ENCODE results near the gene S100A16. TPM values are rescaled to one million over a fixed set of nuclear protein-coding genes. Genes with fewer than 3 reads are reported as not detected.
A peak's percentile ranks its signal among the peaks of the same experiment; 100 is the strongest.
"Not testable (repeated sequence)": the region's sequence is repeated elsewhere in the genome, so short reads cannot be mapped to it uniquely, and the experiment has no call there.

S100A16 gene
- polyA plus RNA-seq, 1 donor, result 134 TPM

DNA sequence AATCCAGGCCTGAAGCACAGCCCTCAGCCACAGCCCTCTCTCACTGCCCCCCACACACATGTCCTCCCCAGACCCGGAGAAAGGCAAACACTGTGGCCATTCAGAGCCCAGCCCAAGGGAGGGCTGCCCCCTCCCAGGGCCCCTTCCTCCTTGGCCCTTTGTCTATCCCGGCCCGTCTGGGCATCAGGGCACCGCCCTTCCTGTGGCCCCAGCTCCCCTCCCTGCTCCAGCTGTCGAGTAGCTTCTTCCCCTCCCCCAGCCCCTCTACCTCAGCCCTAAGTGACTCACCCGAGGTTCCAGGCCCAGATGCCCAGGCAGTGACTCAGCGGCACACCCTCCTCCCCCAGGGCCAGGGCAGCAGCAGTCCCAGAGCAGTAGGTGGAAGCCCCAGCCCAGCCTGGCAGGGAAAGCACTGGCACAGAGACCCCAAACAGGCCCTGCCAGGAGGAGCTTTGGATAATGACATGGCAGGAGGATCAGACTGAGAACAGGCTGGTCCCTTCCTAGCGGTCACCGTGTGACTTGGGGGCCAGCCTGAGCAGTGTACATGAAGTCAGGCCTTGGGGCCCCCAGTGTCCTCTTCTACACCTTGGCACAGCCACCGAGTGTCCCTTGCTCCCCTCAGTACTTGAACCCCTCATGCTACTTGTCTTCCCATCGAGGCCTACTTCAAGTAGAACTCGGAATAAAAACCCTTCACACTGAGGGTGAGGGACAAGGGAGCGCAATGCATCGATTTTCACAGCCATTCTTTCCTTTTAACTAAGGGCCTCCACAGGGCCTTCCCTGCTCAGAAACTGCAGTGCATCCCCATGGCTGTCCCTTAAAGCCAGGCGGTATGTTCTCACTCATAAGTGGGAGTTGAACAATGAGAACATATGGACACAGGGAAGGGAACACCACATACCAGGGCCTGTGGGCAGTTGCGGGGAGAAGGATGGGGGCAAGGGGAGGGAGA, 46.2 kb downstream of the S100A16 start:
- Histone ChIP-seq H3K4me1 (ENCODE audit: control insufficient read depth, insufficient read depth, low read length) (peaks cover 47% of the 10 kb centered on the region), H3K36me3 (ENCODE audit: control insufficient read depth, insufficient read depth, low read length) (no peaks in the 10 kb centered on the region), H3K4me3 (ENCODE audit: low read length) (no peak overlapping the region), H3K27ac (ENCODE audit: low read length) (peak overlapping the region; percentile 97), H3K27me3 (ENCODE audit: control insufficient read depth, insufficient read depth, low read length) (no peaks in the 10 kb centered on the region), H3K9me3 (ENCODE audit: control insufficient read depth, low read depth, low read length) (no peaks in the 10 kb centered on the region)
- peak; percentile 98 to 99 for DNase-seq
- whole genome bisulfite sequencing (ENCODE audit: insufficient coverage, low lambda C conversion rate), result no CpG with 5 or more reads among the region's 16 CpGs

DNA sequence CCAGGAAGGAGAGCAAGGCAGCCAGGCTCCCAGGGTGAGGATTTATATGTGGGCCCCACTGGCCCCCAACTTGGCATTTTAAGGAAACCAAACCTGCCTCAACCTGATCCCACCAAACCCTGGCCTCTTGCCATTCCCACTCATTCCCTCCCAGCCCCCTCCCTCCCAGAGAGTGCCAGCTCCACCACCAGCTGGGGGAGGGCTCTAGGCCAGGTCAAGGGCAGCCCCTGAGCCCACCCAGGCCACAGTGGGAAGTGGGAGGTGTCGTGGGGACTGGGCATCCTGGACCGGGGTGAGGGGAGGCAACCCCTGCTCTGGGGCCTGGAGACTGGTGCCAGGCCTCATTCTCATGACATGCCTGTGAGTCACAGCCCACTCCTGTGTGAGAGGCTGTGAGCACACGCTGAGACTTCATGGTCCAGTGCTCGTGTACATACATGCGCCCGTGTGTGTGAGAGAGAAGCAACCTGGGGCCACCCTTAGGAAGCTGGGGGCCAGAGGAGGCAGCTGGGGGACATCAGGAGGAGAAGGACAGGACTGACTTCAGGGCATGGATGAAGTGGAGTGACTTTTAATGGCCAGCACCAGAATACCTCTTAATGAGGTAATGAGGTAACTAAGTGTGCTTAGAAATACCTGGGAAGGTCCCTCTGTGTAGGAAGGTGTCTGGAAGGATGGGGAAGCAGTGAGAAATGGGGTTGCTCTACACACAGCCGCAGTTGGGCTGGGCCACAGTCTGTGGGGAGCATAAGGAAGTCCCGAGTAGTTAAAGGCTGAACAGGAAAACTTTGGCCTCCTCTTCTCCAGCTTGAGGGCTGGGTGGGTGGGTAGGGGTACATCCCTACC, 47.2 kb downstream of the S100A16 start, which contains the start of gene S100A2:
S100A2 (minus strand) TSS at position 316 of the 846 bp plus-strand sequence. CDS start 1,967 bp downstream, outside the sequence.
- DNase-seq, result peak; percentile 57 to 79
- H3K27ac ChIP-seq (ENCODE audit: low read length), result peak within 1 kb of the TSS; percentile 97
- H3K27me3 ChIP-seq (ENCODE audit: control insufficient read depth, insufficient read depth, low read length), result no peaks in the 10 kb centered on the region
- peaks cover 46% of the 10 kb centered on the region for H3K4me1 ChIP-seq (ENCODE audit: control insufficient read depth, insufficient read depth, low read length)
- H3K9me3 ChIP-seq (ENCODE audit: control insufficient read depth, low read depth, low read length), result no peaks in the 10 kb centered on the region
- no peak within 1 kb of the TSS for H3K4me3 ChIP-seq (ENCODE audit: low read length)
- H3K36me3 ChIP-seq (ENCODE audit: control insufficient read depth, insufficient read depth, low read length), result no peaks in the 10 kb centered on the region
- no CpG with 5 or more reads among the region's 8 CpGs for WGBS (ENCODE audit: insufficient coverage, low lambda C conversion rate)

DNA sequence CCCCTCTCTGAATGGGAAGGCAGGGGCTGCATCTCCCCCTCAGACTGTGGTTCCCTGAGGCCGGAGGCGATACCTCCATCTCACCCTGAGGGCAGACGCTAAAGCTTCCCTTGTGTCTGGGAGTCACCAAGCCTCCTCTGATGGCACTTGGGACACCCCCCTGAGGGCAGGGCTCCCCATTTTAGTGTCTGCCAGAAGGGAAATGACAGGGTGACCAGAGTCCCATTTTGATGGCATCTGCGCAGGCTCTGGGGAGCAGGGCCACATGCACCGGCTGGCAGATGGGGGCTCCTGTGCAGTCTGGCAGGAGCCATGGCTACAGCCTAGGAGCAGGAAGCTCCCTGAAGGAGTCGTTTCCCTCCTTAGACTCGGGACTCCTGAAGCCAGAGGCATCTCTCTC, 48.9 kb downstream of the S100A16 start:
- Histone ChIP-seq H3K27me3 (ENCODE audit: control insufficient read depth, insufficient read depth, low read length) (no peaks in the 10 kb centered on the region), H3K36me3 (ENCODE audit: control insufficient read depth, insufficient read depth, low read length) (no peaks in the 10 kb centered on the region), H3K4me3 (ENCODE audit: low read length) (no peak overlapping the region), H3K27ac (ENCODE audit: low read length) (no peak overlapping the region), H3K4me1 (ENCODE audit: control insufficient read depth, insufficient read depth, low read length) (peaks cover 42% of the 10 kb centered on the region), H3K9me3 (ENCODE audit: control insufficient read depth, low read depth, low read length) (no peaks in the 10 kb centered on the region)
- no CpG with 5 or more reads among the region's 7 CpGs for WGBS (ENCODE audit: insufficient coverage, low lambda C conversion rate)
- DNase-seq, result no peak

DNA sequence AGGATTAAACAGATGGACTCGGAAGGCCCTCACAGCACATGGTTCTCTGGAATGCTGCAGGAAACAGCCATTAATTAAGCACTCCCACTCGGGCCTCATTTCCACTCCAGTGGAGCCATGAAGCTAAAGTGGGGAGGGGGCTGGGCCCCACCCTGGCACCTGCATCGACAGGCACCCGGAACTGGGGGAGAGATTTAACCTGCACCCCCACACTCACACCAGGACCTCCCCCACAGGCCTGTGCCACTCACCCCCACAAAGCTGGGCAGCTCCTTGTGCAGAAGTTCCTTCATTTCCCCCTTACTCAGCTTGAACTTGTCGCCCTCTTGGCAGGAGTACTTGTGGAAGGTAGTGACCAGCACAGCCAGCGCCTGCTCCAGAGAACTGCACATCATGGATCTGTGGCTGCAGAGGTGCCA, 49.4 kb downstream of the S100A16 start:
- no CpG with 5 or more reads among the region's 6 CpGs for WGBS (ENCODE audit: insufficient coverage, low lambda C conversion rate)
- Histone ChIP-seq H3K27ac (ENCODE audit: low read length) (no peak overlapping the region), H3K36me3 (ENCODE audit: control insufficient read depth, insufficient read depth, low read length) (no peaks in the 10 kb centered on the region), H3K9me3 (ENCODE audit: control insufficient read depth, low read depth, low read length) (no peaks in the 10 kb centered on the region), H3K27me3 (ENCODE audit: control insufficient read depth, insufficient read depth, low read length) (no peaks in the 10 kb centered on the region), H3K4me1 (ENCODE audit: control insufficient read depth, insufficient read depth, low read length) (peaks cover 38% of the 10 kb centered on the region), H3K4me3 (ENCODE audit: low read length) (no peak overlapping the region)
- no peak for DNase-seq

DNA sequence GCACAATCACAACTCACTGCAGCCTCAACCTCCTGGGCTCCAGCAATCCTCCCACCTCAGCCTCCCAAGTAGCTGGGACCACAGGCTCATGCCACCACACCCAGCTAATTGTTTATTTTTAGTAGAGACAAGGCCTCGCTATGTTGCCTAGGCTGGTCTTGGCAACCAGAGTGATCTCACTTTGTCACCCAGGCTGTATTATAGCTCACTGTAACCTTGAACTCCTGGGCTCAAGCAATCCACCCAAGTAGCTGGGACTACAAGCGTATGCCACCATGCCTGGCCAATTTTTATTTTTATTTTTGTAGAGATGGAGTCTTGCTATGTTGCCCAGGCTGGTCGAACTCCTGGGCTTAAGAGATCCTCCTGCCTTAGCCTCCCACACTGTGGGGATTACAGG, 50.9 kb downstream of the S100A16 start:
- peaks cover 24% of the 10 kb centered on the region for H3K4me1 ChIP-seq (ENCODE audit: control insufficient read depth, insufficient read depth, low read length)
- not testable (repeated sequence) for H3K4me3 ChIP-seq (ENCODE audit: low read length); H3K27ac ChIP-seq (ENCODE audit: low read length); DNase-seq; H3K36me3 ChIP-seq (ENCODE audit: control insufficient read depth, insufficient read depth, low read length); H3K9me3 ChIP-seq (ENCODE audit: control insufficient read depth, low read depth, low read length); H3K27me3 ChIP-seq (ENCODE audit: control insufficient read depth, insufficient read depth, low read length)
- no CpG with 5 or more reads among the region's 3 CpGs for WGBS (ENCODE audit: insufficient coverage, low lambda C conversion rate)

DNA sequence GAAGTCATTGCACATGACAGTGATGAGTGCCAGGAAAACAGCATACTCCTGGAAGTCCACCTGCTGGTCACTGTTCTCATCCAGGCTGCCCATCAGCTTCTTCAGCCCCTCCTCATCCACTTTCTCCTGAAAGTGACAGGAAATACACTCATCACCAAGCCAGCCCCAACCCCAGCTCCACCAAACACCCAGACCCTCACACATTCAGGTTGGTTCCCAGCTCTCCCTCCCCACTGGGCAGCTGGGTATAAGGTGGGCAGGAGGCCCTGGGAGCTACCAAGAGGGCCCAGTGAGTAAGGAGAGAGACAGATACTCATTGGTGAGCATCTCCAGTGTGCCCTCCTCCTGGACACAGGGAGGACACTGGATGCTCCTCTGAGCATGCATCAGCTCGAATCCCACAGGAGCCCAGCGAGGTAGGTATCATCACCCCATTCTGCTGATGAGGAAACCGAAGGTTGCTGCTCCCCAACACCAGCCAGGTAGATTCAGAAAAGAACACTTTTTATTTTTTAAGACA, 51.4 kb downstream of the S100A16 start:
- H3K4me3 ChIP-seq (ENCODE audit: low read length), result no peak overlapping the region
- no peaks in the 10 kb centered on the region for H3K27me3 ChIP-seq (ENCODE audit: control insufficient read depth, insufficient read depth, low read length)
- no peaks in the 10 kb centered on the region for H3K36me3 ChIP-seq (ENCODE audit: control insufficient read depth, insufficient read depth, low read length)
- no peaks in the 10 kb centered on the region for H3K9me3 ChIP-seq (ENCODE audit: control insufficient read depth, low read depth, low read length)
- DNase-seq, result no peak
- peaks cover 19% of the 10 kb centered on the region for H3K4me1 ChIP-seq (ENCODE audit: control insufficient read depth, insufficient read depth, low read length)
- H3K27ac ChIP-seq (ENCODE audit: low read length), result no peak overlapping the region
- no CpG with 5 or more reads among the region's 3 CpGs for WGBS (ENCODE audit: insufficient coverage, low lambda C conversion rate)

DNA sequence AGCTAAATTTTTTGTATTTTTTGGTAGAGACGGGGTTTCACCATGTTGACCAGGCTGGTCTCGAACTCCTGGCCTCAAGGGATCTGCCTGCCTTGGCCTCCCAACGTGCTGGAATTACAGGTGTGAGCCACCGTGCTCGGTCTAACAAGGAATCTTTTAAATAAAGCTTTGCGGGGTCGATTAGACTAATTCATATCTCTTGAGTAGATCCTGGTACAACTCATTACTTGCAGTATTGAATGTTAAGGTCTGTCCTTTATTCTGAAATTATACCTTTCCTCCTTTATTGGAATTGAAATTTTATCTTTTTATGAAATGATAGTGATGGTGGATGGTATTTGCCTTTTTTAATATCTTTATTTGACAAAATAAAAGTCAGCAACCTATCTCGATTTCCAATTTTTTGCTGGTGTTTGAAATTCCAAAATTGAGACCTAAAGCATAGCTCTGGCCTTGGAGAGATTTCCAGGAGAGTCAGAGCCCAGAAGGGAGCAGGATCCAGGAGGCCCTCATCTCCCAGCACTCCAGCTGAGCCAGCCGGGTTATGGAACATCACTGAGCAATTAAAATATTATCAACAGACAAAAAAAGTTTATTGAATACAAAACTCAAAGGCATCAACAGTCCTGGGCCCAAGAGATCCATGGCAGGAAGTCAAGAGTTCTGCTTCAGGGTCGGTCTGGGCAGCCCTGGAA, 52.0 kb downstream of the S100A16 start:
- Histone ChIP-seq H3K4me3 (ENCODE audit: low read length) (no peak overlapping the region), H3K27me3 (ENCODE audit: control insufficient read depth, insufficient read depth, low read length) (no peaks in the 10 kb centered on the region), H3K4me1 (ENCODE audit: control insufficient read depth, insufficient read depth, low read length) (peaks cover 14% of the 10 kb centered on the region), H3K9me3 (ENCODE audit: control insufficient read depth, low read depth, low read length) (no peaks in the 10 kb centered on the region), H3K36me3 (ENCODE audit: control insufficient read depth, insufficient read depth, low read length) (no peaks in the 10 kb centered on the region), H3K27ac (ENCODE audit: low read length) (no peak overlapping the region)
- DNase-seq, result no peak
- WGBS (ENCODE audit: insufficient coverage, low lambda C conversion rate), result 100% methylated on average over 2 of the region's 10 CpGs

DNA sequence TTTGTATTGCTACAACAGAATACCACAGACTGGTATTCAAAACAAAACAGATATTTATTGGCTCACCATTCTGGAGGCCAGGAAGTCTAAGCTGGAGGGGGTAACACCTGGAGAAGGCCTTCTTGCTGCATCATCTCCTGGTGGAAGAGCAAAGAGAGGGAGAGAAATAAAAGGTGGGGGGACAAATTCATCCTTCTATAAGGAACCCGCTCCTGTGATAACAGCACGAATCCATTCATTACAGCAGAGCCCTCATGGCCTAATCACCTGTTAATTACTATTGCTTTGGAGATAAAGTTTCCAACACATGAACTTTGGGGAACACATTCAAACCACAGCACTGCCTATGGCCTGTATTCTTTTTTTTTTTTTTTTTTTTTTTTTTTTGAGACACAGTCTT, 52.7 kb downstream of the S100A16 start:
- Histone ChIP-seq H3K4me1 (ENCODE audit: control insufficient read depth, insufficient read depth, low read length) (peaks cover 7% of the 10 kb centered on the region), H3K27me3 (ENCODE audit: control insufficient read depth, insufficient read depth, low read length) (no peaks in the 10 kb centered on the region), H3K4me3 (ENCODE audit: low read length) (no peak overlapping the region), H3K9me3 (ENCODE audit: control insufficient read depth, low read depth, low read length) (no peaks in the 10 kb centered on the region), H3K27ac (ENCODE audit: low read length) (no peak overlapping the region), H3K36me3 (ENCODE audit: control insufficient read depth, insufficient read depth, low read length) (no peaks in the 10 kb centered on the region)
- no CpG with 5 or more reads among the region's 2 CpGs for WGBS (ENCODE audit: insufficient coverage, low lambda C conversion rate)
- no peak for DNase-seq

DNA sequence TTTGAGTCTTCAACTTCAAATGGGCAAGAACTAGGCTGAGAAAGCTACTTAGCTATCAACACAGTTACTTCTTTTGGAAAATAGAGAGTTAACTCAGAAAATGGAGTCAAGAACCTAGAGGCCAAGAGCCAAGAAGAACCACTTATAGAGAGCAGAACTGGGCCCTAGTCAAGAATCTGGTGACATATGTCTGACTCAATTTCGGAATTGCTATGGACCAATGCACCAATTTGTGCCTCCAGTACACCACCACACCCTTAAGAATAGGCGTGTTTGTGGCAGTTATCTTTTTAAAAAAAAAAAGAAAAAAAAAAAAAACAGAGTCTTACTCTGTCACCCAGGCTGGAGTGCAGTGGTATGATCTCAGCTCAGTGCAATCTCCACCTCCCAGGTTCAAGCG, 55.1 kb downstream of the S100A16 start:
- Histone ChIP-seq H3K36me3 (ENCODE audit: control insufficient read depth, insufficient read depth, low read length) (no peaks in the 10 kb centered on the region), H3K4me1 (ENCODE audit: control insufficient read depth, insufficient read depth, low read length) (no peaks in the 10 kb centered on the region), H3K27me3 (ENCODE audit: control insufficient read depth, insufficient read depth, low read length) (no peaks in the 10 kb centered on the region), H3K27ac (ENCODE audit: low read length) (no peak overlapping the region), H3K4me3 (ENCODE audit: low read length) (no peak overlapping the region), H3K9me3 (ENCODE audit: control insufficient read depth, low read depth, low read length) (no peaks in the 10 kb centered on the region)
- no peak for DNase-seq
- WGBS (ENCODE audit: insufficient coverage, low lambda C conversion rate), result 80% methylated on average over 1 of the region's 3 CpGs

All from large intestine (tissue), 3 donors.